Measurements from ENCODE around the gene ZBTB4. TPM values are rescaled to one million over a fixed set of nuclear protein-coding genes. Genes with fewer than 3 reads are reported as not detected.

Gene ZBTB4
- total RNA-seq, 1 donor from 2014 or later: 63.4 TPM

DNA sequence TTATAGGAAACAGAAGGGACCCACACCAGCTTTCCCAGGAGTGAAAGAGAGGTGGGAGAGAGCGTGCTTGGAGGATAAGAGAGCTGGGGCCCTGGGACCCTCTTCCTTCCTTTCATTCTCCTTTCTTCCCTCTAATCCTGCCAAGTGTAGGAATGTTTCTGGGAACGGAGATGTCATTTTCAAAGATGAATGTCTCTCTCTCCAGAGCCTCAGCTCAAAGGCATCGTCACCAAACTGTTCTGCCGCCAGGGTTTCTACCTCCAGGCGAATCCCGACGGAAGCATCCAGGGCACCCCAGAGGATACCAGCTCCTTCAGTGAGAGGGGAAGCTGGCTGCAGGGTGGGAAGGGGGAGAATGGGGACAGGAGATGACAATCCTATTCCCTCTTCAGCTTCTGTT lies 38.2 kb downstream of the ZBTB4 start:
- Histone ChIP-seq H3K27ac (replicated peaks) (peak overlapping the region; percentile 82), H3K4me1 (peaks cover 65% of the 10 kb centered on the region), H3K27me3 (ENCODE audit: low read depth) (peaks cover 41% of the 10 kb centered on the region), H3K4me3 (no peak overlapping the region), H3K36me3 (no peaks in the 10 kb centered on the region), H3K9me3 (replicated peaks) (no peaks in the 10 kb centered on the region)
- DNase-seq: no peak
- intact Hi-C loops (cut with micrococcal nuclease): no loop called here
- TF ChIP-seq, protein P1, sequence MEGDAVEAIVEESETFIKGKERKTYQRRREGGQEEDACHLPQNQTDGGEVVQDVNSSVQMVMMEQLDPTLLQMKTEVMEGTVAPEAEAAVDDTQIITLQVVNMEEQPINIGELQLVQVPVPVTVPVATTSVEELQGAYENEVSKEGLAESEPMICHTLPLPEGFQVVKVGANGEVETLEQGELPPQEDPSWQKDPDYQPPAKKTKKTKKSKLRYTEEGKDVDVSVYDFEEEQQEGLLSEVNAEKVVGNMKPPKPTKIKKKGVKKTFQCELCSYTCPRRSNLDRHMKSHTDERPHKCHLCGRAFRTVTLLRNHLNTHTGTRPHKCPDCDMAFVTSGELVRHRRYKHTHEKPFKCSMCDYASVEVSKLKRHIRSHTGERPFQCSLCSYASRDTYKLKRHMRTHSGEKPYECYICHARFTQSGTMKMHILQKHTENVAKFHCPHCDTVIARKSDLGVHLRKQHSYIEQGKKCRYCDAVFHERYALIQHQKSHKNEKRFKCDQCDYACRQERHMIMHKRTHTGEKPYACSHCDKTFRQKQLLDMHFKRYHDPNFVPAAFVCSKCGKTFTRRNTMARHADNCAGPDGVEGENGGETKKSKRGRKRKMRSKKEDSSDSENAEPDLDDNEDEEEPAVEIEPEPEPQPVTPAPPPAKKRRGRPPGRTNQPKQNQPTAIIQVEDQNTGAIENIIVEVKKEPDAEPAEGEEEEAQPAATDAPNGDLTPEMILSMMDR (IDR thresholded peaks at IDR 0.05; ENCODE audit: borderline replicate concordance): no peak

DNA sequence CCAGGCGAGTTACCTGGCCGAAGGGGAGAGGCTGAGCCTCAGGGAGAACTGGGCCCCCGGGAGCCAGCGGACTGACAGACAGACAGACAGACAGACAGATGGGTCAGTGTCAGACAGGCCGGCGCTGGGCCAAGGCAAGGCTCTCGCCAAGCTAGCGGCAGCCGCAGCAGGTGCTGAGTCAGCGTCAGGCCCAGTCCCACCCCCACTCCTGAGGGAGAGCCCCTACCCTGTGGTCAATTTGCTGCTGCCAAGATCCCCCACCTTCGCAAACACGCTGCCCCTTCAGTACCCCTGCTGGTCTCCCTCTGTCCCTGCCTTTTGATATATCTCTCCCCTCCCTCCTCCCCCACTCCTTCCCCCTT lies 38.6 kb downstream of the ZBTB4 start:
- peaks cover 68% of the 10 kb centered on the region for H3K4me1 ChIP-seq
- H3K36me3 ChIP-seq: no peaks in the 10 kb centered on the region
- intact Hi-C loops (cut with micrococcal nuclease): no loop called here
- H3K27ac ChIP-seq (replicated peaks): peak overlapping the region; percentile 82
- DNase-seq: peak; percentile 60
- H3K4me3 ChIP-seq: peak overlapping the region; percentile 69
- peaks cover 39% of the 10 kb centered on the region for H3K27me3 ChIP-seq (ENCODE audit: low read depth)
- no peaks in the 10 kb centered on the region for H3K9me3 ChIP-seq (replicated peaks)
- TF ChIP-seq, protein P1 (IDR thresholded peaks at IDR 0.05; ENCODE audit: borderline replicate concordance): no peak

DNA sequence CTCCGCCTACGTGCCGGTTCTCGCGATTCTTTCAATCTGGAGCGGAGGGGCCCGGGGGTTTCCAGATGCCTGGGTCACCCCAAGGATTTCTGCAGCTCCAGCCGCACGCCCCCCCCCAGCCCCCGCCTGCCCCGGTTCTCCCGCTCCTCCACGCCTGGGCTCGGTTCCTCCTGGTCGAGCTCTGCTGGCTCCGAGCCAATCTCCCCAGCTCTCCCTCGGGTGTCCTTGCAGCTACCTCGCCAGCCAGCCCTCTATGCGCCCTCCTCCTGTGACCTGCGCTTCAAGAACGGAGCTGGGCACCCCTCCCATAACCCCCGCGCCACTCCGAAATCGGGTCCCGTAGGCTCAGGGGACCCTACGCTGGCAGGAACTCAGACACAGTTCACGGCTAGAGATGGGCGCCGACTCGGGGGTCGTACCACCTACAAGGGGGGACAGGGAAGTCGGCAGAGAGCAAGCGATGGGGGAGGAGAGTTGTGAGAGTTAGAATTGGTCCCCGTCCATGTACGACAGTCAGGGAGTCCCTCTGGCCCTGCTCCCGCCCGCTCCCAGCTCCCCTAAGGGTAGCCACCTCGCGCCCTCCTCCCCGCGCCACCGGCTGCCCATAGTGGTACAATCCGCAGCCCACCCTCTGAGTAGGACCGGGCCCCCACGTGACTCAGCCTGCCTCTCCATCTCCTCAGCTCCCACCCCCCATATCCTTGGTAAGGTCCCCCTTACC lies 39.2 kb downstream of the ZBTB4 start:
- Histone ChIP-seq H3K4me1 (peaks cover 68% of the 10 kb centered on the region), H3K4me3 (peak overlapping the region; percentile 69), H3K27me3 (ENCODE audit: low read depth) (peaks cover 34% of the 10 kb centered on the region), H3K36me3 (no peaks in the 10 kb centered on the region), H3K9me3 (replicated peaks) (no peaks in the 10 kb centered on the region), H3K27ac (replicated peaks) (peak overlapping the region; percentile 82)
- TF ChIP-seq, protein P1 (IDR thresholded peaks at IDR 0.05; ENCODE audit: borderline replicate concordance): no peak
- intact Hi-C loops (cut with micrococcal nuclease): no loop called here
- peak; percentile 71 for DNase-seq

DNA sequence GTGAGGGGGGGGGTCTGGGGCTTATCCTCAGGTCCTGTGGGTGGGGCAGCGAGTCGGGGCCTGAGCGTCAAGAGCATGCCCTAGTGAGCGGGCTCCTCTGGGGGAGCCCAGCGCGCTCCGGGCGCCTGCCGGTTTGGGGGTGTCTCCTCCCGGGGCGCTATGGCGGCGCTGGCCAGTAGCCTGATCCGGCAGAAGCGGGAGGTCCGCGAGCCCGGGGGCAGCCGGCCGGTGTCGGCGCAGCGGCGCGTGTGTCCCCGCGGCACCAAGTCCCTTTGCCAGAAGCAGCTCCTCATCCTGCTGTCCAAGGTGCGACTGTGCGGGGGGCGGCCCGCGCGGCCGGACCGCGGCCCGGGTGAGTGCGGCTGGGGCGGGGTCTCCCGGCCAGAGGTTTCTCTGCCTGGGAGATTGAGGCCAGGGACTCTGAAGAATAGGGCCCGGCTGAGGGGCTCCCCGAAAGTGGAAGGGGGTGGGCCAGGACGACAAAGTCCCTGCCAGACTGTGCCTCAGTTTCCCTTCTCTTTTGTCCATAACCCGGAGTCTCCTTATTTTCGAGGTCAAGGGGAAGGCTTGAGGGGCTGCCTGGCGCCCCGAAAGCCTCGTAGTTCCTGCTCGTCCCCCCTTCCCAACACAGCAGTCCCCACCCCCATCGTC lies 39.8 kb downstream of the ZBTB4 start, which contains the start of gene FGF11:
TSS of gene FGF11 (plus strand) at position 51 of the 651 bp plus-strand sequence. CDS start at position 160, 109 bp downstream.
- Histone ChIP-seq H3K36me3 (no peaks in the 10 kb centered on the region), H3K4me1 (peaks cover 67% of the 10 kb centered on the region), H3K9me3 (replicated peaks) (no peaks in the 10 kb centered on the region), H3K27me3 (ENCODE audit: low read depth) (peaks cover 28% of the 10 kb centered on the region), H3K4me3 (peak within 1 kb of the TSS; percentile 69), H3K27ac (replicated peaks) (peak within 1 kb of the TSS; percentile 82)
- no peak for DNase-seq
- TF ChIP-seq, protein P1 (IDR thresholded peaks at IDR 0.05; ENCODE audit: borderline replicate concordance): no peak
- intact Hi-C loops (cut with micrococcal nuclease): no loop called here

- H3K4me1 ChIP-seq: peaks cover 64% of the 10 kb centered on the region
- intact Hi-C loops (cut with micrococcal nuclease): no loop called here
- H3K36me3 ChIP-seq: no peaks in the 10 kb centered on the region
- no peak for DNase-seq
- peak overlapping the region; percentile 75 for H3K27ac ChIP-seq (replicated peaks)
- TF ChIP-seq, protein P1 (IDR thresholded peaks at IDR 0.05; ENCODE audit: borderline replicate concordance): no peak
- no peaks in the 10 kb centered on the region for H3K9me3 ChIP-seq (replicated peaks)
- peak overlapping the region; percentile 69 for H3K4me3 ChIP-seq
- peaks cover 28% of the 10 kb centered on the region for H3K27me3 ChIP-seq (ENCODE audit: low read depth)
Measured at GRCh38 chr17:7438656-7439460, 40.6 kb downstream of the ZBTB4 start.

Measured in left ventricle myocardium inferior (tissue), 1 donor.